ENCODE data around the gene RPRD1A.
"Not testable (repeated sequence)": the region's sequence is repeated elsewhere in the genome, so short reads cannot be mapped to it uniquely, and the experiment has no call there.

Gene RPRD1A

DNA sequence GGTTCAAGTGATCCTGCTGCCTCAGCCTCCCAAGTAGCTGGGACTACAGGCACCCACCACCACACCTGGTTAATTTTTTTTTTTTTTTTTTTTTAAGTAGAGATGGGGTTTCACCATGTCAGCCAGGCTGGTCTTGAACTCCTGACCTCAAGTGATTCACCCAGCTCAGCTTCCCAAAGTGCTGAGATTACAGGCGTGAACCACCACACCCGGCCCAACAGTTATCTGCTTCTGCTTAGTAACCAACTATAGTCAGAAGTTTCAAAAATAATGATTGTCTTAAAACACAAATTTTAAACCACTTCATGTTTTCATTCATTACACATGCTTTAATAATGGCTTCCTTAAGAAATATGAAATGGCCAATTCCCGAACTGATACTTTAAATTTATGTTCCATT lies 43.1 kb downstream of the RPRD1A start:
- not testable (repeated sequence) for DNase-seq

DNA sequence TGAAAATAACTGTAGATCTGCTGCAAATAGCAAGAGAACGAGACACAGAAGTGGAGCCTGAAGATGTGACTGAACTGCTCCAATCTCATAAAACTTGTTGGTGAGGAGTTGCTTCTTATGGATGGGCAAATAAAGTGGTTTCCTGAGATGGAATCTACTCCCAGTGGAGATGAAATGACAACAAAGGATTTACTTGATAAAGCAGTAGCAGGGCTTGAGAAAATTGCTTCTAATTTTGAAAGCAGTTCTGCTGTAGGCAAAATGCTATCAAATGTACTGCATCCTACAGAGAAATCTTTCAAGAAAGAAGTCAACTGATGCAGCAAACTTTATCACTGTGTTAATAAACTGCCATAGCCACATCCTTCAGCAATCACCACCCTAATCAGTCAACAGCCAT lies 44.0 kb downstream of the RPRD1A start:
- DNase-seq: no peak

DNA sequence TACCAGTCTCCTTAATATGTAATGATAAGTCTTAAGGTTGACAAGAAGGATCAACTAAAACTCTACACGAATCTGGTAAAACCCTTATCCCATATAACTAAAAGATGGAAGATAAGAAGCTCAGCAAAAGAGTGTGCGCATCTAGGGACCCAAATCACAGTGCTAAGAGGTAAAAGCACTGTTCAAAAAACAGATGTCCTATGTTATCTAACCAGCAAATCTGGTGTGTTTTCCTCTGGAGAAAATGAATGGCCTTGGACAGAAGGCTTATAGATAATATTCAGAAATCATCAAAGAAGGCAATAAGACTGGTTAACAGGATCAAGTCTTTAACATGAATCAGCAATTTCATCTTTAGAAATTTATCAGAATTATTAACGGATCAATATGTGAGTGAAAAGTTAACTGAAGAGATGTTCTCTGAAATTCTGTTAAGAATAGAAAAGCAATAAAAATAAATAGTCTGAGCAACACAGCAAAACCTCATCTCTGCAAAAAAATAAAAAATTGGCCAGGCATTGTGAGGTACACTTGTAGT lies 47.1 kb downstream of the RPRD1A start:
- no peak for DNase-seq

DNA sequence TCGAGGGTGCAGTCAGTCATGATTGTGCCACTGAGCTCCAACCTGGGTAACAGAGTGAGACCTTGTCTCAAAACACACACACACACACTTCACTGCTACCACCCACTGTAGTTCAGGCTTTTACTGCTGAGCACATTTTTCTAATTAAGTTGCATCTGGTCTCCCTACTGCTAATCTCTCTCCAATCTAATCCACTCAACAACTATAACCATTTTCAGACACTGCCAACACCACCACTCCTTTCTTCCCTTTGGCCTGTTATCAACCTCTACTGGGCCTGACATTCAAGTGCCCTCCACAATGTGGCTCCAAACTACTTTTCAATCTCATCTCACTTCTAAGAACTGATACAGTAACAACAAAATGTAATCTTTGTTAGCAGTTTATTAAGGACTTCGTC lies 50.1 kb downstream of the RPRD1A start:
- DNase-seq: no peak

DNA sequence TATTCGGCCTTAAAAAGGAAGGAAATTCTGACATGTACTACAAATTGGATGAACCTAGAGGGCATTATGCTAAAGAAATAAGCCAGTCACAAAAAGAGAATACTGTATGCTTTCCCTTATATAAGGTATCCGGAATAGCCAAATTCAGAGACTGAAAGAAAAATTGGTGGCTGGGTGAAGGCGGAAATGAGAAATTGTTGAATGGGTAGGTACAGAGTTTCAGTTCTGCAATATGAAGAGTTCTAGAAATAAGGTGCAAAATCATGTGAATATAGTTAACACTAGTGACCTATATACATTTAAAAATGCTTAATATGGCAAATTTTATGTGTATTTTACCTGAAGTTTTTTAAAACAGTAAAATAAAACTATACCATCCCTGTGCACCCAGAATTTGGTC lies 51.7 kb downstream of the RPRD1A start:
- DNase-seq: no peak

DNA sequence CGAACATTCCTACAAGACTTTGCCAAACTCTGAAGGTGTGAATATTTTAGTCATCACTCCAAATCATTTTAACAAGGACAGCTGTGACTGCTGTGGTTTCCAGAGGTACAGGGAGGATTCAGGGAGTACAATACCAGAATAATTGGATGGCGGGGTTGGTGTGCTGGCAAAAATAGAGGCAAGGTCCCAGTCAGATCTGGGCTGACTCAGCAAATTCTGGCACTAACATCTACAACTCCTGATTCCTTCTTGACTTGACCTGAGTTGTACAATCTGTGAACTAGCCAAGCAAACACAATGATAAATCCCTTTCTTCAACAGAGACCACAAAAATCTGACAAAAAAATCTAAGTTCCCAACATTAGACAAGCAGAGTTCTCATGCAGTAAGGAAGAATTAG lies 54.5 kb downstream of the RPRD1A start:
- DNase-seq: no peak

DNA sequence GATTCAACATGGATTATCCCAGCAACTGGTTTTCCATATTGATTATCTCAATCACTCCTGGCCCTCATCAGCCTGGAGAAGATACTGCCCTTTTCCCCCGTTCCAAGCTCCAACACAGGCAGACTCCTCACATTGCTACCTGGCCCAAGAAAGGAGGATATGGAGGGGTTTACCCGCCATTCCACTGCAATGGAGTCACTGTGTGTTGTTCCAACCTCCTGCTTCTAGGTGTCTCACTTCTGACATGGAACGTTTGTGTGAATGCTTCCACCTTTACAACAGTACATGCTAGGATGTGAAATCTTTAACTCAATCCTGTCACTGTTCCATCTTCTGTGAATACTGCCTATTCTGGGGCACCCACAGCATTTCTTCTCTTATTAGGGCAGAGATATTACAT lies 58.1 kb downstream of the RPRD1A start:
- no peak for DNase-seq

DNA sequence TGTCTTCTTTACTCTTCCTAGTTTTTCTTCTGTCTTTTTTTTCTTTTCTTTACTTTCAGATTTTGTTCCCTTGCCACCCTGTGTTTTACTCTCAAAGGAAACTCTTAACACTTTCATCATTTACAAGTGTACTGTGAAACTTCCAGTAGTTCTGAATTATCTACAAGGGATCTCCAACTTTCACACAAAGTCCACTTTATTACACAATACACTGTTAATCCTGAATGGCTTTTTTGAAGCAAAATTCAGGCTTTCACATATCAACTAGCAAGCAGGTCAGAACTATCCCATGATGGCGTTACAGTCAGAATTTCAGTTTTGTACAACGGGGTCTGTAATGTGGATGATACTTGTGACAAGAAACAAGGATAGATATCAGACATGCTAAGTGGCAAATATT lies 60.4 kb downstream of the RPRD1A start:
- no peak for DNase-seq

DNA sequence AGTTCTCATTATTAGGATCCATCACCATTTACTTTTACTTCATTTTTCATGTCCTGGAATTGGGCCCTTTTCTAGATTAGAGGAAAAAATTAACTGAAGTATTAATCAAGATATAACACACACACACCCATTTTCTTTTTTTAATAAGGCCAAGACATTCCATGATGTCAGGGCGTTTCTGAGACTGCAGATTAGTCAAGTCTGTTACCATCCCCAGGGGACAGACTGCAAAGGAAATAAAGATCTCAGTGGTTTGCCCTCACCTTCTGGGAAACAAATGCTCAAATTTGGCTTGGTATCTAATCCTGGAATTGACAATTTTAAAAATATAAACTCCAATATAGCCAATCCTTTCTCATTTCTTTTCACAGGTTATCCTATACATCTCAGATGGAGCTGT lies 67.4 kb downstream of the RPRD1A start:
- no peak for DNase-seq

DNA sequence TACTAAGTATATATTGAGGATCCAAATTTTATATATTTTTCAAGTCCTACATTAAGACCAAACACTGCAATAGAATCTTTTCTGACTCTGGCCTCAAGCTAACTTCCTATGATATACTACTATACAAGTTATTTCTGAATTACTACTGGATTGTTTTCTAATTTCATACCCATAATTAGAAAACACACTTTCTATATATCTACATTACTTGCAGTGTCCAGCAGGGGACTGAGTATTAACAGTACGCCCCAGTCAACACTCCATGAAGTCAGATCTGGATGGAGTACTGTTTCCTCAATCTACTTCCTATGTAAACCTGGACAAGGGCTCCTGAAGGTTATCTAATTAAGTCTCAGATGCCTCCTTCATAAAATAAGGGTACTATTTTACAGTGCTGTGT lies 68.4 kb downstream of the RPRD1A start:
- DNase-seq: no peak

DNA sequence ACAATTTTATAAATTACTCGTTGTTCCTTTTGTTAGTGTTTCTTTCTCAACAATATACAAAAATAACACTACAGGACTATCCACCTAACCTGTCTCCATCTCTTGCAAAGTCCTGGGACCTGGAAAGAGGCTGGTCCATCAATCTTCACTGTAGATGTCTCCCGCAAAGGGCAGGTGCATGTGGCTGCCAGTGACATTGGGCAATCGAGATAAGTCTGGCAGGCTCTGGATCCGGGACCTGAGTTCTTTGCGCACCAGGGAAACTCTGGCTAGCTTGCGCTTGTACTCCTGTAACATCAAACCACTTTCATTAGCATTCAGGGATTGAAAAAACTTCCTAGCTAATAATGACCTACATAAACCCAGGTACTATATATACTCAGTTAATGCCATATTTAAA lies 74.3 kb downstream of the RPRD1A start:
- DNase-seq: no peak

DNA sequence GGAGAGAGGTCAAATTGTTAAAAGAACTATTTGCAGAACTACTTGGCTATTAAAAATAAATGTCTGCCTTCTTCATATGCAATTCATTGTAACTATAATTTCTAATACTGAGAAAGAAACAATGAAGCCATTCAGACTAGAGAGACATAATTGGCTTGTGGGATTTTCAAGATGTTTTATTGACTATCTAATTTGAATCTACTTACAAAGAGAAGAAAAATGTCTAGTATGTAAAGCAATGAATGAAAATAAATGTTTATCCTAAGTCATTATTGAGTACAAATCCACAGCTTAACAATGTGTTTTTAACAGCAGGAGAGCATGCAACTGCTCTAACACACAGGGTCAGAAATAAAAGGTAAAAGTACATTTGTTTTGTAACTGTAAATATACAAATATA lies 75.7 kb downstream of the RPRD1A start:
- DNase-seq: no peak

DNA sequence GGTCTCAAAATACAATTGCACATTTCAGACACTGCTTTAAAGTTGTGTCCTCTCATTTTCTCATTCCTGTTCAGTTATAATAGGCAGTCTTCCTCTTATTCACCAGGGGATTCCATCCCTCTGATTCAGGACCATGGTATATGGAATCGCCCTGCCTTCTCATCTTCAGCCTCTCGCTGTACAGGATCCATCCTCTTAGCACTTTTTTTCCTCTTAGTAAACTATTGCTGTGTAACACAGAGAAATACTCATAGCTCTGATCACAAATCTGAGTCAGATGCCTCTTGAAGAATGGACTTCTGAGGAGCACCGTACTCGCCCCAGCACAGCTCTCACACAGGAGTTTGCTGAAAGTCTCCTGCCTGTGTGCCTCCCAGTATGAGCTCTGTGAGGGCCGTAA lies 83.5 kb downstream of the RPRD1A start:
- DNase-seq: no peak

DNA sequence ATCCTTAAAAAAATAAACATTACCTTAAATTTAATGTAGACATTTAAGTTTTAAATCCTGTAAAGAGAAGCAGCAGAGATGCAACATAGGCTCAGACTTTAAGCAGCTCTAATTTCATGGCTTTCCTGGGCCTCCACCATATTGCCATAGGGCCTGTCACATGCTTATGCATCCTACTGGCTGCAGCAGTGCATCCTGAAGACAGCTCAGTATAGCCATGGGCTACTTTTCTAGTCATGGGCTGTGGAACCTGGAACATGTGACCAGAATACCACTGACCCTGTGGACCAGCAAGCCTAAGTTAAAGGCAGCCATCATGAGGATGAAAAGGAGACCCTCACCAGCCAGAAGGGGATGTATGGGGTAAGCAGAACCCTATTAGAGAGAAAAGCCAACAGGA lies 84.2 kb downstream of the RPRD1A start:
- DNase-seq: no peak

DNA sequence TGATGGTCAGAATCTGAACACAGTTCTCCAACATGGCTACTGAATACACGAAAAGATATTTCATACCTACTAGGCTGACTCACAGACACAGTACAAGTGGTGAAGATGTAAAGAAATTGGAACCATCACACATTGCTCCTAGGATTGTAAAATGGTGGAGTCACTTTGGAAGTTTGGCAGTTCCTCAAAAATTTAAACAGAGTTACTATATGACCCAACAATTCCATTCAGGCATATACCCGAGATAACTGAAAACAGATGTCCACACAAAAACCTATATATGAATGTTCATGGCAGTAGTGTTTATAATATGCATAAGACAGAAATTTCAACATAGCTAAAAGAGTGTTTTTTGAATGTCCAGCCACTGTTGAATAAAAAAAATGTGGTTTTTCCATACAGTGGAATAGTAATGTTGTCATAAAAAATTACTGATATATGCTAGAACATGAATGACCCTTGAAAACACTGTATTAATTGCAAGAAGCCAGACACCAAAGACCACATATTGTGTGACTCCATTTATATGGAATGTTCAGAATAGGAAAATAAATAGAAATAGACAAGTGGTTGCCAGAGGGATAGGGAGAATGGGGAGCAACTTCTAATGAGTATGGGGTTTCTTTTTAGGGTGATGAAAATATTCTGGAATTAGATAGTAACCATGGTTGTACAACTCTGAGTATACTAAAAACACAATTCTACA lies 84.8 kb downstream of the RPRD1A start:
- no peak for DNase-seq

DNA sequence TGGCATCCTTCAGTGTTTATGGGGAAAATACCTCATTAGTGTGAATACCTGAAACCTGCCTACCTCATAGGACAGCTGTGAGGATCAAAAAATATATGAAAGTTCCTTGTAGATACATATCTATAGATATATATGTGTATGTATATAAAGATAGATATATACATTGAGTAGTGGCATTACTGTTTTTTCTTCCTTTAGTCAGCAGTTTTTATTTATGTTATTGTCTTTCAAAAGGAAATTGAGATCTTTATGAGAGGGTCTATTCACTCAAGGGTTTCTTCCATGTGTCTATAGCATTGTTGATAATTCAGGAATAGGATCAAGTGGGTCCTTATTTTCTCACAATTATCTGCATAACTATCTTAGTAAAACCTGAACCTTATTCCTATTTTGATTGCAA lies 88.2 kb downstream of the RPRD1A start:
- no peak for DNase-seq

DNA sequence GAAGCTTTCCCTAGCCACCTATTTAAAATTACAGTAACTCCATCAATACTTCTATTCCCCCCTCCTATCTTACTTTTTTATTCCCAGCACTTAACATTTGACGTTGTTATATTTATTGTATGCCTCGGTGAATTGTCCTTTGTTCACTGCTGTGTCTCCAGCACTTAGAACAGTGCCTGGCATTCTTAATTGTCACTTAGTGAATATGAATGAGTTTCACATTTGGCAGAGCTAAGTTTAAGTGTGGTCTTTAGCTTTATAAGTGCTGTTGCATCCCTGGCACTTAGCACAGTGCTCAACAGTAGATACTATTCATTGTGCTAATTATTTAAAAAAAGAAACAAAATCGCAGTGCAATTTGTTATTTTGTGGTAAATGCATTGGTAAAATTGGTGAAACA lies 93.2 kb downstream of the RPRD1A start:
- DNase-seq: no peak

DNA sequence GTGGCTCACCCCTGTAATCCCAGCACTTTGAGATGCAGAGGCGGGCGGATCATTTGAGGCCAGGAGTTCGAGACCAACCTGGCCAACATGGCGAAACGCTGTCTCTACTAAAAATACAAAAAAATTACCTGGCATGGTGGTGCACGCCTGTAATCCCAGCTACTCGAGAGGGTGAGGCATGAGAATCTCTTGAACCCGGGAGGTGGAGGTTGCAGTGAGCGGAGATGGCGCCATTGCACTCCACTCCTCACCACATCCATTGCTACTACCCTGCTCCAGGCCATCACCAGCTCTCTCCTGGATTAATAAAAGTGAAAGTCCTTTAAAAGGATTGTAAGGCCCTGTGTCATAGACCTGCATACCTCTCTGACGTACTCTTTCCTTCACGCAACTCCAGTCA lies 93.7 kb downstream of the RPRD1A start:
- no peak for DNase-seq

DNA sequence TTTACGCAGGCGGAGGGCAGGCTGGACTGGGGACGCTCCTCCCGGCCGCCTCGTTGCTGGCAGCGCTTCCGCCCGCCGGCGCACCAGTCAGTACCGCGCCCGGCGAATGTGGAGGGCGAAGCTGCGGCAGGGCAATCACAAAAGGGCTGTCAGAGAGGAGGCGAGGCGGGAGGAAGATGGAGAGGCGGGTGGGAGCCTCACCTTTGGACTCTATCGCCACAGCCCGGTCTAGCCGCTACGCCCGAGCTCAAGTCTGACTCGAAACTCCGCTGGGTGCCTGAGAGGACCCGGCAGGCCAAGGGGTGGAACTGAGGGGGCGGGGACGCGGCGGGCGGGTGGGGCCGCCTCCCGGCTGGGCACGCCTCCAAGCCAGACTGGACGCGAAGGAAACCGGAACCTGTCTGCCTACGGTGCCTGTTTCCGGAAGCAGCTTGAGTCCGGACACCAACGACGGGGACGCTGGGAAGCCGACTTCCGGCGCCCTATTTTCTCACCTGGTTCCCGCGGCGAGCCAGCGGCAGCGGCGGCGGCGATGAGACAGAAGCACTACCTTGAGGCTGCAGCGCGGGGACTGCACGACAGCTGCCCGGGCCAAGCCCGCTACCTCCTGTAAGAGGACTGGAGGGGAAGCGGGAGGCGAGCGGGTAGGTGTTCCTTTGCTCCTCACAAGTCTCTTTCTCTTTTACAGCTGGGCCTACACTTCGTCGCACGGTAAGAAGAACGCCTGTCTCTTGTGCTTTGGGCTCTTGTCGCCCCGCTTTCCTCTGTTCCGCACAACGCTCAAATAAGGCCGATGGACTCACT lies 95.0 kb downstream of the RPRD1A start, which contains the start of gene RMP24:
TSS of gene RMP24 (plus strand) at position 483 of the 804 bp plus-strand sequence.
- peak; percentile 89 for DNase-seq

DNA sequence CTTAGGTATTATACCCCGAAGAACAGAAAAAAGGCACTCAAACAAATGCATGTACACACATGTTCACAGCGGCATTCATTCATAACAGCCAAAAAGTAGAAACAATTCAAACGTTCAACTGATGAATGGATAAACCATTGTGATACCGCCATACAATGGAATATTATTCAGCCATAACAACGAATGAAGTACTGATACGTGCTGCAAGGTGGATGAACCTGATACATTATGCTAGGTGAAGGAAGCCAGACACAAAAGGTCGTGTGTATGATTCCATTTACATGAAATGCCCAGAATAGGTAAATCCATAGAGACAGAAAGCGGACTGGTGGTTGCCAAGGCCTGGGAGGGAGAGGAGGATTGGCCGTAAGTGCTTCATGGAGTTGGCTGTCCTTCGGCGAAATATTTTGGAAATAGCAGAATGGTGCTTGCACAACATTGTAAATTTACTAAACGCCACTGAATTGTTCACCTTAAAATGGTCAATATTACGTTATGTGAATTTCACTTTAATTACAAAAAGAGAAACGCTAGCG lies 95.6 kb downstream of the RPRD1A start:
- DNase-seq: no peak

DNA sequence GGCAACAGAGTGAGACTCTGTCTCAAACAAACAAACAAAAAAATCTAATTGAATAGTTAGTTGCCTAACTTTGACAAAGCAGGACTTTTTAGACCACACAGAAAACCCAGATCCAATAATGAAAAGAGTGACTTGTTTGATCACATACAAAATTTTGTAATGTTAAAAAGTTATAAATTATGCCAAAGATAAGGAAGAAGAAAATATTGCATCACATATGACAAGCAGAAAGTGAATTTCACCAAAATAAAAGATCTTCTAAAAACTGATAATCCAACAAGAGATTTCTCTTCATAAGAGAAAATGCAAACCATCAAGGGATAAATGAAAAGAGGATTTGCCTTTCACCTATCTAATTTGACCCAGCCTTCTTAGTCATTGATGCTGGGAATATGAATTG lies 97.7 kb downstream of the RPRD1A start:
- no peak for DNase-seq

DNA sequence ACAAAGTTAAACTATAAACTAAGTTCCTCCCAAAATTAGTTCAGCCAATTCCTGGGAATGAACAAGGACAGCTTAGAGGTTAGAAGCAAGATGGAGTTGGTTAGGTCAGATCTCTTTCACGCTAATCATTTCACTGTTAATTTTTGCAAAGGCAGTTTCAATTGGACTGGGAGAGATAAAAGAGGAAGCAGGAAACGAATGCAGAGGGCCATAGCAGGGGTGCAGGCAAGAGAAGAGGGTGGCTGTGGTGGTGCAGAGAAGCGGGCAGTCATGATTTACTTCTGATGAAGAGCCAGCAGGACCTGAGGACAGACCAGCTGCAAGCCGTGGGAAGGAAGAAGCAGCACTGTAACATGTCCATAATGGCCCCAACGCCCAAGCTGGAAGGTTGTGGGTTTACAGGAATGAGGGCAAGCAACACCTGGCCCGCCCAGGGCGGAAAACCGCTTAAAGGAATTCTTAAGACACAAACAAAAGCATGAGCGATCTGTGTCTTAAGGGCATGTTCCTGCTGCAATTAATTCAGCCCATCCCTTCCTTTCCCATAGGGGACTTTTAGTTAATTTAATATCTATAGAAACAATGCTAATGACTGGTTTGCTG lies 99.0 kb downstream of the RPRD1A start:
- no peak for DNase-seq

DNA sequence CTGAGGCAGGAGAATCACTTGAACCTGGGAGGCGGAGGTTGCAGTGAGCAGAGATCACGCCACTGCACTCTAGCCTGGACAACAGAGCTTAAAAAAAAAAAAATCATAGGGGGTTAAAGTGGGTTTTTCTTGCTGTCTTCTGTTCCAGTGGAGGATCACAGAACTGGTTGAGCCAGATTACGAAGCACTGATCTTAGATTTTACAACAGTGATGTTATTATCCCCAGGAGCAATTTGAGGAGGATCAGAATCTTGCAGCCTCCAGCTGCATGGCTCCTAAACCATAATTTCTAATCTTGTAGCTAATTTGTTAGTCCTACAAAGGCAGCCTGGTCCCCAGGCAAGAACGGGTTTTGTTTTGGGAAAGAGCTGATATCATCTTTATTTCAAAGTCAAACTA lies 99.5 kb downstream of the RPRD1A start:
- not testable (repeated sequence) for DNase-seq

DNA sequence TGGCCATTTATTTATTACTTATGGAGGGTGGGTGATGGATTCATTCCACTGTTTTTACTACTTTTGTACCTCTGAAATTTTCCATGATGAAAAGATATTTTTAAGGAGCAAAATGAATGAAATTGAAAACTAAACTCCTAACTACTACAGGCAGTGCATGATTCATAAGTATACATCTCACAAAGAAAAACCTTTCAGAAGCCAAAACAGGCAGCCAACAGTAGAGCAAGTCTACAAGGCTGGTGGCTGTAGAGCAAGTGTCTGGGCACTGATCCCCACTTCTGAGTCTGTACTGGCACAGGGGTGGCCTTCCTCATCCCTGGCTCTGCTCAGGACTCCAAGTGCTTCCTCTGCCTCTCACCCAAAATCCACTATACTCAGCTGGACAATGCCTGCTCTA lies 103.0 kb downstream of the RPRD1A start:
- no peak for DNase-seq

All from GF-D8 (cell line).